GM12892 (cell line): ENCODE data around the gene TRUB1.

Source experiments
- POLR2A ChIP-seq: IDR thresholded peaks from 2 replicates; pipeline ENCODE4 v1.6.1; 2011; ENCODE audit warnings: low read depth, low read length, control low read depth
- POLR2AphosphoS5 ChIP-seq: IDR thresholded peaks from 2 replicates; pipeline ENCODE4 v1.6.1; 2011; ENCODE audit warnings: low read depth, low read length, control low read depth
- TAF1 ChIP-seq: IDR thresholded peaks from 2 replicates; pipeline ENCODE4 v1.6.1; 2011; ENCODE audit warnings: low read depth, mild to moderate bottlenecking, control low read depth, low read length, borderline replicate concordance

DNA sequence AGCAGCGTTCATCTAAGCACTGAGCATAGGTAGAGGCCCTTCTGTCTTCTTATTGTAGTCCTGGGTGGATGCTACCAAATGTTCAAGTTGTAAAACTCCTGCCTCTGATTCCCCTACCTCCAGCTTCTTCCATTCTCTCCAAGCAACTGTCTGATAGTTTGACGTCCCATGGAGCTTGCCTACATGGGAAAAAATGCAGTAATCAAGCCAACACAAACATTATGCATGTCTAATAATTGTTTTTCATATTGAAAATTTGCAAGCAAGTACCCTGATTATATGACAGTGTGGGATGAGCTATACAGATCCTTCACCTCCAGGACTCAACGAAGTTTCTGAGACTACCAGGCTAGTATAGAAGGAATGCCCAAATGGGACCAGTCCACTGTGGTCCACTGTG, 31.0 kb upstream of the TRUB1 start:
- TF ChIP-seq POLR2A (no peak), POLR2AphosphoS5 (no peak), TAF1 (no peak)
